GM19238 (cell line): ENCODE measurements around the gene SIGLEC11.

Experiments used
- DNase-seq: peaks from one replicate; pipeline ENCODE4 v3.0.0; 2011; ENCODE audit warnings: low spot score; ENCODE audit not compliant: insufficient read length

SIGLEC11 gene

DNA sequence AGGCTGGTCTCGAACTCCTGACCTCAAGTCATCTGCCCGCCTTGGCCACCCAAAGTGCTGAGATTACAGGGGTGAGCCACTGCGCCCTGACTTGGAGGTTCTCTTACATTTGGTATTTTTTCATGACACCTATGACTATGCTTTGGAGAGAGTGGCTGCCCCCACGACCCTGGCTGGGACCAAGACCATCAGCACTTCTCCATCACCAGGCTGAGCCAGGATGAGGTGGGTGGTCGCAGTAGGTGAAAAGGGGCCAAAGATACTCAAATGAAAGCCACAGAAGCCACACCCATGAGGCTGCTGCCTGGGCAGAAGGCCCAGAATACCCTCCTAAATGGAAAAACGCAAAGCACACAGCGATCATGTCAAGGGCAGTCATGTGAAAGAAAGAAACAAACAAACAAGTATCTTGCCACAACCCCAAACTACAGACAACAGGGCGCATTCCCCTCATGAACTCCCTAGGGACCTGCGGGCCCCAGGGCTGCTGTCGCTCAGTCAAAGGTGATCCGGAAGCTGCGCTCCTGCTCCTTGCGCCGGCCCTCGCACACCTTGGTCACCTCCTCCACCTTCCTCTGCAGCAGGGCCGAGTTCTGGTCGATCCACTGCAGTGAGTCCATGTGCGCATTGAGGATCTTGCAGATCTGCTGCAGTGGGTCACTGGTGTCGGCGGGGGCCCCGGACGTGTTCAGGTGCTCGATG lies 53.1 kb downstream of the SIGLEC11 start:
- no peak for DNase-seq

DNA sequence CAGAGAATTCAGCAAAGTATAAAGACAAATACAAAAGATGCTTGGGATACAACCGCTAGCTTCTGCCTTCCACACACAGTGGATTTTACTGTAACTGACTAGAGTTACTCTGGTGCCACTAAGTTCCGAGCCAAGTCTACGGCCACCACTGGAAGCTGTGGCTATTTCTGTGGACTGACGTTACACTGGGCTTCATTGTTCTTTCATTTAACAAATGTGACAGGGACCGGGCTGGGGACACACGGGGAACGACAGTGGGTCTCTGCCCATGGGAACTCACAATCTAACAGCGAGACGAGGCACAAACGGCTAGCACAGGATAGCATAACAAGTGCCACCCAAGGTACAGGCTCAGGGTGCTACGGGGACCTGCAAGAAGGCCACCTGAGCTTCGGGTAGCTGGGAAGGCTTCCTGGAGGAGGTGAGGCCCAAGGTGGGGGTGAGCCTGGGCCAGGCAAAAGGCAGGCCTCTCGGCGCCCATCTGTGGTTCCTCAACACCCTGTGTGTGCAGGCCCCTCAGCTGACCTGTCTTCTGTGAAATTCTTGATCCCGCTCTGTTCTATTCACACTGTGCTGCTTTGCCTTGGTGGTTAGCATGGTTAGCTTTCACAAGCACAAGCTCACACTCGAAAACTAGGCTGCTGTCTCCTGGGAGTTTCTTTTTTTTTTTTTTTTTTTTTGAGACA lies 54.0 kb downstream of the SIGLEC11 start:
- DNase-seq, result no peak

DNA sequence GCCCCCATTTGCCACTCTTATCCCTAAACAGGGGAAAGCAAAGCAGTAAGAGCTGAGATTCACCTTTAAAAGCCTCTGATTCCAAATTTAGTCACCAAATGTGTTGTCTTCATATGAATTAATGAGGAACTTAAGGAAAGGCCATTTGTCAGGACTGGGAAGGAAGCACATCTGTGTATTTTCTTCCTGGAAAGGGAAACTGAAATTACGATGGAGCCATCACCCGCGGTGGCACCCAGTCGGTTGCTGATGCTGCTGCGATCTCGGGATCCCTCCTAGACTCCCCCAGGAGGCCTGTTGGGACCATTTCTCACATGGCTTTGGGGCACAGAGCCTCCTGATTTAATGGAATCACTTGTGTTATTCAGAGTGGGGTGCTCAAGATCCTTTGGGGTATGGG lies 56.8 kb downstream of the SIGLEC11 start:
- DNase-seq, result no peak
